PFSK-1 (cell line): Measurements from ENCODE around the gene RPS5.

Source experiments
- FOXP2 ChIP-seq: optimal IDR thresholded peaks from 2 replicates; pipeline ENCODE3; 2011; ENCODE audit warnings: borderline replicate concordance, control low read depth, inconsistent platforms; ENCODE audit not compliant: insufficient read depth; ENCODE audit errors: extremely low read length, extremely low read depth
- POLR2AphosphoS5 ChIP-seq: IDR thresholded peaks from 2 replicates; pipeline ENCODE4 v1.6.1; 2012; ENCODE audit warnings: low read depth, mild to moderate bottlenecking, control low read depth, low read length, moderate library complexity
- REST ChIP-seq, 2 experiments: IDR thresholded peaks; 2 replicates each; pipeline versions ENCODE4 v1.6.1 to v1.8.0; 2011 to 2012; ENCODE audit warnings: low read depth in 2 of 2, low read length in 2 of 2, control low read depth in 1 of 2, inconsistent platforms in 1 of 2, mild to moderate bottlenecking in 1 of 2, moderate library complexity in 1 of 2; ENCODE audit not compliant: insufficient read depth in 1 of 2
- SIN3A ChIP-seq: IDR thresholded peaks from 2 replicates; pipeline ENCODE4 v1.6.1; 2012; ENCODE audit warnings: mild to moderate bottlenecking, low read length, moderate library complexity, borderline replicate concordance; ENCODE audit not compliant: insufficient read depth
- TAF1 ChIP-seq: IDR thresholded peaks from 2 replicates; pipeline ENCODE4 v1.6.1; 2012; ENCODE audit warnings: low read length, control low read depth, borderline replicate concordance; ENCODE audit not compliant: insufficient read depth

Gene RPS5

GRCh38 chr19:58357481-58358145 lies 29.5 kb upstream of the RPS5 start:
- TF ChIP-seq TAF1 (no peak), POLR2AphosphoS5 (no peak), REST (IDR thresholded peaks at IDR 0.05; ENCODE audit: insufficient read depth in 1 of 2, low read depth in 2 of 2, low read length in 2 of 2) (no peak), FOXP2 (no peak), SIN3A (no peak)

GRCh38 chr19:58361900-58362271 lies 25.2 kb upstream of the RPS5 start:
- TF ChIP-seq FOXP2 (peak; percentile 53), SIN3A (no peak), POLR2AphosphoS5 (no peak), REST (IDR thresholded peaks at IDR 0.05; ENCODE audit: insufficient read depth in 1 of 2, low read depth in 2 of 2, low read length in 2 of 2) (no peak)

GRCh38 chr19:58362272-58362994 lies 24.6 kb upstream of the RPS5 start, which contains the start of gene ZNF497:
ZNF497 (minus strand) TSS chr19:58362751; CDS start chr19:58357635, 5,116 bp downstream.
- TF ChIP-seq SIN3A: peak; percentile 91; the same call in 1 of the 2 replicates
- peak; percentile 92; the same call in 1 of the 2 replicates for TF ChIP-seq TAF1
- peak; percentile 96 for TF ChIP-seq FOXP2
- peak; percentile 90 for TF ChIP-seq POLR2AphosphoS5
- peak in 1 of 2 experiments; percentile 45; a peak in 1 of 4 replicates for TF ChIP-seq REST (IDR thresholded peaks at IDR 0.05; ENCODE audit: insufficient read depth in 1 of 2, low read depth in 2 of 2, low read length in 2 of 2)

DNA sequence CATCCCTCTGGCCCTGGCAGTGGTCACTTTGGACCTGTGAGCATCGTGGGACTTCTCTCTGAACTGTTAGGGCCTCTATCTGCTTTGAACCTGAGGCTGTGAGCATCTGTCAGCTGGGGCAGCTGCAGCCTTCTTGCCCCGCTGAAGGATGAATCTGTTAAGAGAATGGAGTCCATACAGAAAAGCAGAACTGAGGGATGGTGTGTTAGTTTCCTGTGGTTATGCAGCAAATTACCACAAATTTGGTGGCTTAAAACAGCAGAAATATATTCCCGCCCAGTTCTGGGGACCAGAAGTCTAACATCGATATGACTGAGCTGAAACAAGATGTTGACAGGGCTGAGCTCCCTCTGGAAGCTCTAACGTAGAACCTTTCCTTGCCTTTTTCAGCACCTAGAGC lies 22.9 kb upstream of the RPS5 start:
- TF ChIP-seq SIN3A: no peak
- no peak for TF ChIP-seq POLR2AphosphoS5
- TF ChIP-seq REST (IDR thresholded peaks at IDR 0.05; ENCODE audit: insufficient read depth in 1 of 2, low read depth in 2 of 2, low read length in 2 of 2): no peak
- TF ChIP-seq FOXP2: no peak
- no peak for TF ChIP-seq TAF1
